AG08396 (cell line): Measurements from ENCODE around the gene FUT3.

Experiments
- DNase-seq: peaks from one replicate; pipeline ENCODE4 v3.0.0; 2012; ENCODE audit warnings: low spot score, mixed read lengths

FUT3 gene

GRCh38 chr19:5800361-5801270, 50.6 kb downstream of the FUT3 start:
- DNase-seq, result no peak

GRCh38 chr19:5799247-5800241, 51.7 kb downstream of the FUT3 start:
- DNase-seq, result no peak

GRCh38 chr19:5798244-5798643, 53.0 kb downstream of the FUT3 start:
- DNase-seq, result no peak

GRCh38 chr19:5795382-5795919, 55.8 kb downstream of the FUT3 start:
- DNase-seq, result no peak

GRCh38 chr19:5793188-5793587, 58.1 kb downstream of the FUT3 start:
- DNase-seq, result no peak
